Measurements from ENCODE around the gene SMIM32.

SMIM32 gene

DNA sequence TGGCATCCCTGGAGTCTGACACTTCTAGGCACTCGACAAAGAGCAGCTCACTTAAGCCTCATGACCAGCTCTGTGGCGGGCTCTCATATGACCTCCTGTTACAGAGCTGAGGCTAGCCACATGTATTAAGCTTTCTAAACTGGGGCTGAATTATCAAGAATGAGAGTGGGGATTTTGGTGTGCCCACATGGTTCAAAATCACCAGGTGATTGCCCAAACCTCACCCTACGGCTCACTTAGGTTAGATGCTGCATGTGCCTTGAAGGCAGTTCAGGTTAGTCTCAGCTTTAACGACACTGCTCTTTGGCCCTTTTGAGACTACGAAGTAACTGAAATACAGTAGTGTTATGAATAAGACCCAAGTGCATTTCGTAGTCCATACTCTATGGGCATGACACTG lies 39.4 kb upstream of the SMIM32 start:
- Histone ChIP-seq H3F3A (ENCODE audit: control insufficient read depth, insufficient read depth) (no peaks in the 10 kb centered on the region), H3K79me2 (ENCODE audit: control insufficient read depth, low read length) (no peaks in the 10 kb centered on the region), H3K9me2 (replicated peaks; ENCODE audit: control insufficient read depth, low read length) (no peaks in the 10 kb centered on the region), H3K4me2 (ENCODE audit: low read length) (no peak overlapping the region), H3K4me1 (ENCODE audit: control insufficient read depth, low read length) (no peaks in the 10 kb centered on the region), H3K27ac (ENCODE audit: low read depth, low read length) (no peak overlapping the region), H3K36me3 (ENCODE audit: control insufficient read depth, low read length) (no peaks in the 10 kb centered on the region), H3K27me3 (ENCODE audit: control insufficient read depth, low read length) (peaks cover 24% of the 10 kb centered on the region), H3K9me3 (ENCODE audit: control insufficient read depth, insufficient read depth, low read length) (no peaks in the 10 kb centered on the region), H4K20me1 (ENCODE audit: control insufficient read depth, insufficient read depth, low read depth, low read length) (no peaks in the 10 kb centered on the region), H3K4me3 (ENCODE audit: low read length) (no peak overlapping the region)
- TF ChIP-seq, protein P1, sequence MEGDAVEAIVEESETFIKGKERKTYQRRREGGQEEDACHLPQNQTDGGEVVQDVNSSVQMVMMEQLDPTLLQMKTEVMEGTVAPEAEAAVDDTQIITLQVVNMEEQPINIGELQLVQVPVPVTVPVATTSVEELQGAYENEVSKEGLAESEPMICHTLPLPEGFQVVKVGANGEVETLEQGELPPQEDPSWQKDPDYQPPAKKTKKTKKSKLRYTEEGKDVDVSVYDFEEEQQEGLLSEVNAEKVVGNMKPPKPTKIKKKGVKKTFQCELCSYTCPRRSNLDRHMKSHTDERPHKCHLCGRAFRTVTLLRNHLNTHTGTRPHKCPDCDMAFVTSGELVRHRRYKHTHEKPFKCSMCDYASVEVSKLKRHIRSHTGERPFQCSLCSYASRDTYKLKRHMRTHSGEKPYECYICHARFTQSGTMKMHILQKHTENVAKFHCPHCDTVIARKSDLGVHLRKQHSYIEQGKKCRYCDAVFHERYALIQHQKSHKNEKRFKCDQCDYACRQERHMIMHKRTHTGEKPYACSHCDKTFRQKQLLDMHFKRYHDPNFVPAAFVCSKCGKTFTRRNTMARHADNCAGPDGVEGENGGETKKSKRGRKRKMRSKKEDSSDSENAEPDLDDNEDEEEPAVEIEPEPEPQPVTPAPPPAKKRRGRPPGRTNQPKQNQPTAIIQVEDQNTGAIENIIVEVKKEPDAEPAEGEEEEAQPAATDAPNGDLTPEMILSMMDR (IDR thresholded peaks at IDR 0.05; ENCODE audit: low read depth, low read length, poor library complexity, severe bottlenecking) = no peak
- TF ChIP-seq EZH2phosphoT487 (IDR thresholded peaks at IDR 0.05; ENCODE audit: borderline replicate concordance, low read length) = no peak

DNA sequence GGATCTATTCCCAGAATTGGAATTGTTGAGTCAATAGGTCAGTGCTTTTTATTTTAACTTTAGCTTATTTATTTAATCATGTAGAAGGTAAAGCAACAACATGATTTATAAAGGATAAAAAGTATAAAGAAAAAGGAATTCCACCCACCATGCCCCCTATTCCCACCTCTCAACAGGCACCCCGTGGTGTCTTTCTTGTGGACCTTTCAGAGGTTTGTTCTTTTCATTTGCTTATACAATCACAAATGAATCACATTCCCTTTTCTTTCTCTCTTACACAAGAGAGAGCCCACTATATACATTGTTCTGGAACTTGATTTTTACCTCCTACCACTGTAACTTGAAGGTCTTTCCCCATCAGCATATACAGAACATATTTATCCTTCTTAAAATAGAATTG lies 37.2 kb upstream of the SMIM32 start:
- Histone ChIP-seq H3K4me2 (ENCODE audit: low read length) (no peak overlapping the region), H3K4me3 (ENCODE audit: low read length) (no peak overlapping the region), H3K27ac (ENCODE audit: low read depth, low read length) (no peak overlapping the region), H3K4me1 (ENCODE audit: control insufficient read depth, low read length) (no peaks in the 10 kb centered on the region), H3K27me3 (ENCODE audit: control insufficient read depth, low read length) (peaks cover 21% of the 10 kb centered on the region), H3K9me2 (replicated peaks; ENCODE audit: control insufficient read depth, low read length) (no peaks in the 10 kb centered on the region), H3K36me3 (ENCODE audit: control insufficient read depth, low read length) (no peaks in the 10 kb centered on the region), H3K9me3 (ENCODE audit: control insufficient read depth, insufficient read depth, low read length) (no peaks in the 10 kb centered on the region), H4K20me1 (ENCODE audit: control insufficient read depth, insufficient read depth, low read depth, low read length) (no peaks in the 10 kb centered on the region), H3F3A (ENCODE audit: control insufficient read depth, insufficient read depth) (no peaks in the 10 kb centered on the region), H3K79me2 (ENCODE audit: control insufficient read depth, low read length) (no peaks in the 10 kb centered on the region)
- no peak for TF ChIP-seq EZH2phosphoT487 (IDR thresholded peaks at IDR 0.05; ENCODE audit: borderline replicate concordance, low read length)
- TF ChIP-seq, protein P1 (IDR thresholded peaks at IDR 0.05; ENCODE audit: low read depth, low read length, poor library complexity, severe bottlenecking) = no peak

DNA sequence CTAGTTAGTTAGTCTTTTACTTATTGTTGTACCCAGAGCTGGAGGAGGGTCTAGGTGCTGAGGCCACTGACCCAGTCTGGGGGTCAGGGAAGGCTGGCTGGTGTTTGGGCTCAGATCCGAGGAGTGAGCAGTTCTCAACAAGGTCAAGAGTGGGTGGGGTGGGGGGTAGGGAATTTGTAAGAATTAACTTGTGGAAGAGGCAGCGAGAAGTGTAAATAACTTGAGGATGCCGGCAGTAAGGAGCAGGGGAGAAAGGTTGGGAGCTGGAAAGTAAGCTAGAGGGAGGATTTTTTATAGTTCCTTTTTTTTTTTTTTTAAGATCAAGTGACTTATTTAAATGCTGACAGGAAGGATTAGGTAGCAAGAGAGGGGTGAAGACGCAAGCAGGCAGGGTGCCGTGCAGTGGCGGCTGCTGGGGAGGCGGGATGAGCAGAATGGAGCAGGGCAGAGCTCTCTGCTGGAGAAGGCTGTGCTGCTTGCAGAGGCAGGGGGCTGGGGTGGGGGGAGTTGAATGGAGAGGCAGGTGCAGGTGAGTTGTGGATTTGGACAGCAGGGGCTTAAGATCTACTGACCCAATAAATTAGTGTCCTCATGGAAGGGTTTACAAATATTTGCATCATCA lies 35.3 kb upstream of the SMIM32 start:
- Histone ChIP-seq H3F3A (ENCODE audit: control insufficient read depth, insufficient read depth) (no peaks in the 10 kb centered on the region), H3K9me3 (ENCODE audit: control insufficient read depth, insufficient read depth, low read length) (no peaks in the 10 kb centered on the region), H3K9me2 (replicated peaks; ENCODE audit: control insufficient read depth, low read length) (no peaks in the 10 kb centered on the region), H3K4me3 (ENCODE audit: low read length) (no peak overlapping the region), H3K79me2 (ENCODE audit: control insufficient read depth, low read length) (no peaks in the 10 kb centered on the region), H3K27me3 (ENCODE audit: control insufficient read depth, low read length) (peaks cover 19% of the 10 kb centered on the region), H3K4me2 (ENCODE audit: low read length) (no peak overlapping the region), H3K36me3 (ENCODE audit: control insufficient read depth, low read length) (no peaks in the 10 kb centered on the region), H3K4me1 (ENCODE audit: control insufficient read depth, low read length) (no peaks in the 10 kb centered on the region), H3K27ac (ENCODE audit: low read depth, low read length) (no peak overlapping the region), H4K20me1 (ENCODE audit: control insufficient read depth, insufficient read depth, low read depth, low read length) (no peaks in the 10 kb centered on the region)
- TF ChIP-seq, protein P1 (IDR thresholded peaks at IDR 0.05; ENCODE audit: low read depth, low read length, poor library complexity, severe bottlenecking) = no peak
- no peak for TF ChIP-seq EZH2phosphoT487 (IDR thresholded peaks at IDR 0.05; ENCODE audit: borderline replicate concordance, low read length)

Measured in DOHH2 (cell line).